HG03159 (cell line): ENCODE results near the gene ACSL3.

Experiments
- ATAC-seq: cut with Tn5 transposase; IDR thresholded peaks from one replicate; pipeline ENCODE4 v1.9.1; 2021; ENCODE audit warnings: mild to moderate bottlenecking, moderate library complexity; ENCODE audit not compliant: unreplicated experiment

Gene ACSL3

GRCh38 chr2:222939208-222939856, 78.5 kb downstream of the ACSL3 start:
- ATAC-seq: peak; percentile 87

- no peak for ATAC-seq
Measured at GRCh38 chr2:222939979-222940378, 79.1 kb downstream of the ACSL3 start.

DNA sequence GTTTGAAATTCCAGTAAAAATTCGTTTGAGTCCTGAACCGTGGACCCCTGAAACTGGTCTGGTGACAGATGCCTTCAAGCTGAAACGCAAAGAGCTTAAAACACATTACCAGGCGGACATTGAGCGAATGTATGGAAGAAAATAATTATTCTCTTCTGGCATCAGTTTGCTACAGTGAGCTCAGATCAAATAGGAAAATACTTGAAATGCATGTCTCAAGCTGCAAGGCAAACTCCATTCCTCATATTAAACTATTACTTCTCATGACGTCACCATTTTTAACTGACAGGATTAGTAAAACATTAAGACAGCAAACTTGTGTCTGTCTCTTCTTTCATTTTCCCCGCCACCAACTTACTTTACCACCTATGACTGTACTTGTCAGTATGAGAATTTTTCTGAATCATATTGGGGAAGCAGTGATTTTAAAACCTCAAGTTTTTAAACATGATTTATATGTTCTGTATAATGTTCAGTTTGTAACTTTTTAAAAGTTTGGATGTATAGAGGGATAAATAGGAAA, 80.7 kb downstream of the ACSL3 start:
- ATAC-seq: no peak

DNA sequence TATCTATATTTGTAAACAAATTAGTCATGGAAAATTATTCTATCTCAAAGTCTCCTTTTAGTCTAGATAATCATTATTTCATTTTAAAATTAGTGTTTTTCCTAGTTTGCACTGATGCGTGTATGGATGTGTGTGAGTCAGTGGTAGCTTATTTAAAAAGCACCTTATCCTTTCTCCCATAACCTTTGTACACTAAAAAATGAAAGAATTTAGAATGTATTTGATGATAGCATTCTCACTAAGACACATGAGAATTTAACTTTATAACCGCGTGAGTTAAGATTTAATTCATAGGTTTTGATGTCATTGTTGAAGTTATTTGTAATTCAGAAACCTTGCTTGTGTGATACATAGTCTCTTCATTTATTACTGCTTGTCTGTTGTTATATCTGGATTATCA, 81.7 kb downstream of the ACSL3 start:
- ATAC-seq: no peak

DNA sequence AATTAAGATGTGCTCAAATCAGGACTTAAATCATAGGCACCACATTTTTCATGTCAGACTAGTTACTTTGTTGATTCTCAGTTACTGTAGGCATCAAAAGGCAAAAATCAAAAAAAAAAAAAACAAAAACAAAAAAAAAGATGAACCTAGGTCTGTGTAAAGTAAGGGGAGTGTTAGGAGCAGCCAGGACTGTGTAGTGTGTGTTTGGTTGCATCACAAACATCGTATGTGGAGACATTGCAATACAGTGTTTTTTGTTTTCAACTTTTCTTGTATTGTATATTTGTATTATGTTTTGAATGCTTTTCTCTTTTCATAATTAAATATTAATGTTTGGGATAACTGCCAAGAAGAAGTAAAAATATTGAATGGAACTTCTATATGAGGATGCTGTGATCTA, 82.1 kb downstream of the ACSL3 start:
- ATAC-seq: no peak

- ATAC-seq: peak; percentile 59
Measured at GRCh38 chr2:222943820-222944219, 83.0 kb downstream of the ACSL3 start.

DNA sequence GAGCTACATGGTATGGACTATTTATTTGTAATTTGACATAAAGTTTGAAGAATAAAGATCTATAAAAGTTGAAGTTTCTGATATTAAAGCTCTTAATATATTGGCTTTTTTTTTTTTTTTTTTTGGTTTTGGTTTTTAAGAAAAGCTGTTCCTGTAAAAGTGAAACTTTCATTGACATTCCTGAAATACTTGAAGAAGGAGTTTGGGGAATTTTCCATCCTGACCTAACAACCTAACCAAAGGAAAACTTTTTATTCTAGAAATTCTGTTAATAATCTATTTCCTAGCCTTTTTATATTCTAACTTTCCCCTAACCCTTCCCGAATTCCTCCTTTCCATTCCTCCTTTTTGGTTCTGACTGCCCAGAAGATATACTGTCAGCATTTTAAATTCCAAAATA, 83.7 kb downstream of the ACSL3 start:
- no peak for ATAC-seq

DNA sequence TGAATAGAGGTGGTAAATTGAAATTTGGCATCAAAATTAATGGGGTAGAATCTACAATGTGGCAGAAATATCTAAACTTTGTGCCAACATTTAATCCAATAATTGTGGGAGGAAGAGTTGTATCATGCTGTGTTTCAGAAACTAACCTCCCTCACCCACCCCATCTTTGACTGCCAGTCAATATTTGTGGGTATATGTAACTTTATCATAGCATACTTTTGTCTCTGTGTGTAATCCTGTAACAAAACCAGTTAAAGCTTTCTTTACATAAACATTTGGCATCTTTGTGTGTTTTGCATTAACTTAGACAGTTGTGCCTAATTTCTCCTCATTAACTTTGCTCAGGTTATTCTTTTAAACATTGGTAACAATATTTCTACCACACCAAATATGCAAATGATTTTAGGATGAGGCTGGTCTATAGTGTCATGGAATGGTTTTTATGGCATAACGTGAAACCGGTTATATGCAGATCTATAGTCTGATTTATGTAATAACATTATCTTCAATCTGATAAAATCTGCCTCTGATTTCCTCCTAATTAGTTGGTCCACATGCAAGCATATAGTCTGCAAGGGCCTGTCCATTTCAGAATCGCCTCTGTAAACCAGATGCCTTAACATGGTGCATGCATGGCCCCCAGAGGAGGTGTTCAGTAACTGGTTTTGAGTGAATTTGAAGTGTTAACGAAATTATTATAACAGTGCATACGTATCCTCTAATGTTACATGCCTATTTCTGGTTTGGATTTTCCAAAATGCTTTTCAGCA, 84.3 kb downstream of the ACSL3 start:
- ATAC-seq: no peak

GRCh38 chr2:222945887-222946286, 85.1 kb downstream of the ACSL3 start:
- no peak for ATAC-seq

DNA sequence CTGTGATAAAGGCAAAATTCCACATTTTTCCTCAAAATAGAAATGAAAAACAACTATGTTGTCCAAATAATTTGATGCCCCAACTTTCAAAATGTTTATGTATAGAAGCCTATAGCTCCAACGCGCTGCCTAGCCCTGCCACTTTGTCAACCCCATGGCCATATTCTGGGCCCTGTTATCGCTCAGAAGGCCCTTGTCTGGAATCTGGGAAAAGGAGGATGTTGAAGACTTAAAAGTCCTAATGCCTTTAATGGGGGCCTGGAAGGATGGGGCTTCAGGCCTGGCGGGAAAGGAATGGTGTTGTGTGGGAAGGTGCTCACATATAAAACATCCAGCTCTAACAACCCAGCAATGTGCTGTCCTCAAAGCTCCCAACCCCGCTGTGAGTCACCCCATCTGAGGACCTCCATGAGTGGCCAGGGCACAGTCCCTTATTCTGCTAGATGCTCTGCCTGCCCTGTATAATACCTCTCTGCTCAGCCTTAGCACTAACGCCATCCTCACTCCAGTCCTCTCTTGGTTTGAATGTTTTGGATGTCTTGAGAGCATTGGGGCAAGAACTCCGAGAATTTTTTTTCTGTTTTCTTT, 86.0 kb downstream of the ACSL3 start:
- no peak for ATAC-seq

- no peak for ATAC-seq
Measured at GRCh38 chr2:222949073-222949472, 88.2 kb downstream of the ACSL3 start.

GRCh38 chr2:222949690-222950323, 89.0 kb downstream of the ACSL3 start:
- ATAC-seq: no peak

DNA sequence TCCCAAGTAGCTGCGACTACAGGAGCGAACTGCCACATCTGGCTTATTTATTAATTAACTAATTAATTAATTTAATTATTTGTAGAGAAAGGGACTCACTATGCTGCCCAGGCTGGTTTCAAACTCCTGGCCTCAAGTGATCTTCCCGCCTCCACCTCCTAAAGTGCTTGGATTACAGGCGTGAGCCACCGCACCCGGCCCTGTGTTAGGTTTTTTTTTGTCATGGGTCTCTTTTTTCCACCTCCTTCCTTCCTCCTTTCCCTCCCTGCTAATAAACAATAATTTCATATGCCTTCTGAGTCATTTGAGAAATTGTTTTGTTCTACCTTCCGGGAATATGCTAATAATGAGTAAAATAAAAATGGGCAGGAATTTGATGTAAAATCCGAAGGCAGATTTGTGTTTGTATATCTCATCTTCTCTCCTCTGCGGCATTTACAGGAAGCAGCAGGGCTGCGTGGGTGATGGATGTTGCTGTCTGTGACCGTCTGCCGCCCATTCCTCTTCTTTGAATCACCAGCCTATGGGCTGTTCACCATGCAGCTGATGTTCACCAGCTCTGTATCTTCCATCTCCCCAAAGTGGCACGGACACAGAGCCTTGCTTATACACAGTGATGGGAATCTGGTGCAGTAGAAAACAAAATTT, 89.9 kb downstream of the ACSL3 start:
- ATAC-seq: no peak

GRCh38 chr2:222952204-222952603, 91.4 kb downstream of the ACSL3 start:
- ATAC-seq: no peak

- no peak for ATAC-seq
Measured at GRCh38 chr2:222955008-222955407, 94.2 kb downstream of the ACSL3 start.

DNA sequence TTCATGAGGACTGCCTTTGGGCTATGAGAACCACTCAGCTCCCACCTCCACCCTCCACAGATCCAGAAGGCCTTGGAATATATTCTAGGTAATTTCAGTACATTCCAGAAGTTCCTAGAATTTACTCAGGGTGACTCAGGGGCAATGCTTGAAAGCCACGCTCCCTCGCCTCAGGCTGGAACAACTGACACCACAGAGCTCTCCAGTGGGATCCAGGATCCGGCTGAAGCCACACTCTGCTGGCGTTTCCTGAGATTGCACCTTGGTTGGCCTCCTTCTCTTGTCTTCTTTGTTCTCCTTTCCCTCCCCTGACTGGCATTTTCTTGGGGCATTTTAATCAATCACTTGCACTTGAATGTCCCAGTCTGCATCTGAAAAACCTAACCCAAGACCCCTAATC, 98.5 kb downstream of the ACSL3 start:
- no peak for ATAC-seq

DNA sequence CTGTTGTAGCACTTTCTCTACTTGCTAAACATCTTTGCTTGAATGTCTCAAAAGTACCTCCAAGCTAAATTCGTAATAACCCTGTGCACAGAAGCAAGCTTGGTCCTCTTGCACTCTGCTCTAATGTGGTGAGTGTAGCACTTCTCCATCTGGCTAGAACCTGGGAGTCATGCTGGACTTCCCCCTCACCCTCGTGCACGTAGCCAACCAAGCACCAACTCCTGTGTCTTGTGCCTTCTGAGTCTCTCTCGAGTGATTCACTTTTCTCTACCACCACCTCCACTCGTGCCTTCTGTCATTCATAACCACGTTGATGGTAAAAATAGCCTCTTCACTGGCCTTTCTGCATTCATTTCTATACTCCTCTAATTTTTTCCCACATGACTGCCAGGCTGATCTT, 99.3 kb downstream of the ACSL3 start:
- no peak for ATAC-seq

GRCh38 chr2:222963641-222964040, 102.8 kb downstream of the ACSL3 start:
- no peak for ATAC-seq

DNA sequence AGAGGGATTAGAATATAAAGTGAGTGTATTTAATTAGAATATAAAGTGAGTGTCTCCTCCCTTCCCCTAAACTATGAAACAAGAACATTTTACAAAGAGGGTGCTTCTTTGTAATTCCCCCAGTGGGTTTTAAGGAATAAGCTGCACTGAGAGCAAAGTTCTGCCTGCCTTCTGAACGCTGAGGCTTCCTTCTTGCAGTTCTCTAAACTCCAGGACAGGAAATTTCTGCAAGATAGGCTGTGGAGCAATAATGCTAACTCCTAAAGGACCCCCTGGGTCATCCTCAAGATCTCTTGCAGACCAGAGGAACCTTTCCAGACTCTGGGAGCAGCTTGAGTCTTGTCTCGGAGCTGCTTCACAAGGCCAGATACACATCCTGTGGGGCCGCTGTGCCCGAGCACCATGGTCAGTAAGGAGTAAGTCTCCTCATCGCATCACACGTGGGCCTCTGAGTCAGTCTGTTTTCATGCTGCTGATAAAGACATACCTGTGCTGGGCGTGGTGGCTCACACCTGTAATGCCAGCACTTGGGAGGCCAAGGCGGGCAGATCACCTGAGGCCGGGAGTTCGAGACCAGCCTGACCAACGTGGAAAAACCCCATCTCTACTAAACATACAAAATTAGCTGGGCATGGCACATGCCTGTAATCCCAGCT, 103.7 kb downstream of the ACSL3 start:
- no peak for ATAC-seq

DNA sequence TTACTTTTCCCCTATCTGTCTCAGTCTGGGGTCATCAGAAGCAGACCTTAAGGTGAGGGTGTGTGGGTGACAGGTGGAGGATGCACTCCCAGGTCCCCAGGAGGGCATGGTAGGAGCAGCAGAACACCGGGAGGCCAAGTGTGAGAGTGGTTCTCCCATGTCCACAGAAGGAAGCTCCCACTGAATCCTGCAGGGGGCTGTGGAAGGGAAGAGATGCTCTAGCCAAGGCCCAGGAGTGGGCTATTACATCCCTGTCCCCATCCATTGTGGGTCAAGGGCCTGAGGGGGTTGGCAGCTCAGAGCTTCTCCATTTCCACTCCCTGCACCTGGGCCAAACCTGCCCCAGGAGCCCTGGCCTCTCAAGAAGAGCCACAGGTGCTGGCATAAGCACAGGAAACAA, 104.7 kb downstream of the ACSL3 start:
- no peak for ATAC-seq
